Measurements from ENCODE around the gene CNTNAP5. TPM values are rescaled to one million over a fixed set of nuclear protein-coding genes. Genes with fewer than 3 reads are reported as not detected.
"Not testable (repeated sequence)": the region's sequence is repeated elsewhere in the genome, so short reads cannot be mapped to it uniquely, and the experiment has no call there.

Gene CNTNAP5
- total RNA-seq, 1 donor from 2014 or later, result not detected

GRCh38 chr2:124382067-124382618 is 357.1 kb downstream of the CNTNAP5 start:
- no peak overlapping the region for H3K4me3 ChIP-seq (ENCODE audit: low read depth, low read length)
- no peak for DNase-seq (ENCODE audit: low read depth)
- TF ChIP-seq CTCF (conservative IDR thresholded peaks at IDR 0.05; ENCODE audit: low read depth, low read length), result no peak

- H3K4me3 ChIP-seq (ENCODE audit: low read depth, low read length), result no peak overlapping the region
- no peak for DNase-seq (ENCODE audit: low read depth)
- TF ChIP-seq CTCF (conservative IDR thresholded peaks at IDR 0.05; ENCODE audit: low read depth, low read length), result no peak
Observed at GRCh38 chr2:124395961-124396360, 370.9 kb downstream of the CNTNAP5 start.

- no peak for TF ChIP-seq CTCF (conservative IDR thresholded peaks at IDR 0.05; ENCODE audit: low read depth, low read length)
- no peak for DNase-seq (ENCODE audit: low read depth)
- no peak overlapping the region for H3K4me3 ChIP-seq (ENCODE audit: low read depth, low read length)
Observed at GRCh38 chr2:124402274-124402673, 377.2 kb downstream of the CNTNAP5 start.

GRCh38 chr2:124407836-124408534 is 382.9 kb downstream of the CNTNAP5 start:
- not testable (repeated sequence) for DNase-seq (ENCODE audit: low read depth); H3K4me3 ChIP-seq (ENCODE audit: low read depth, low read length)

GRCh38 chr2:124424074-124424473 is 399.0 kb downstream of the CNTNAP5 start:
- no peak overlapping the region for H3K4me3 ChIP-seq (ENCODE audit: low read depth, low read length)
- DNase-seq (ENCODE audit: low read depth), result no peak
- no peak for TF ChIP-seq CTCF (conservative IDR thresholded peaks at IDR 0.05; ENCODE audit: low read depth, low read length)

GRCh38 chr2:124426122-124426521 is 401.0 kb downstream of the CNTNAP5 start:
- H3K4me3 ChIP-seq (ENCODE audit: low read depth, low read length), result no peak overlapping the region
- DNase-seq (ENCODE audit: low read depth), result no peak
- TF ChIP-seq CTCF (conservative IDR thresholded peaks at IDR 0.05; ENCODE audit: low read depth, low read length), result no peak

- TF ChIP-seq CTCF (conservative IDR thresholded peaks at IDR 0.05; ENCODE audit: low read depth, low read length), result no peak
- no peak for DNase-seq (ENCODE audit: low read depth)
- H3K4me3 ChIP-seq (ENCODE audit: low read depth, low read length), result no peak overlapping the region
Observed at GRCh38 chr2:124426625-124427024, 401.5 kb downstream of the CNTNAP5 start.

Data from epithelial cell of proximal tubule (primary cell).